Mesodermal cell (in vitro differentiated cells): ENCODE measurements around the gene C10orf90.
A peak's percentile ranks its signal among the peaks of the same experiment; 100 is the strongest.

Source experiments
- H3K27ac ChIP-seq: 2 replicates; pipeline ENCODE4 v1.7.0; 2013; ENCODE audit warnings: mild to moderate bottlenecking, low read depth, low read length, moderate library complexity; ENCODE audit not compliant: severe bottlenecking
- H3K36me3 ChIP-seq: 2 replicates; pipeline ENCODE4 v1.7.1; 2013; ENCODE audit warnings: mild to moderate bottlenecking, low read length, moderate library complexity; ENCODE audit not compliant: control insufficient read depth, insufficient read depth
- H3K4me1 ChIP-seq: one replicate; pipeline ENCODE4 v1.7.1; 2013; ENCODE audit warnings: mild to moderate bottlenecking, low read length; ENCODE audit not compliant: insufficient read depth, control insufficient read depth, poor library complexity, severe bottlenecking
- H3K4me3 ChIP-seq: 2 replicates; pipeline ENCODE4 v1.7.0; 2013; ENCODE audit warnings: low read length, control low read depth, mild to moderate bottlenecking; ENCODE audit not compliant: insufficient read depth, poor library complexity, severe bottlenecking; ENCODE audit errors: extremely low read depth
- H3K9me3 ChIP-seq: 2 replicates; pipeline ENCODE4 v1.7.1; 2013; ENCODE audit warnings: mild to moderate bottlenecking, low read length, moderate library complexity; ENCODE audit not compliant: control insufficient read depth
- WGBS, 2 experiments: methylation state at CpG; one replicate each; pipeline ENCODE4 v1.1.5; 2013; ENCODE audit warnings: missing lambda C conversion rate in 2 of 2; ENCODE audit not compliant: insufficient coverage in 2 of 2; 5-methylcytosine and 5-hydroxymethylcytosine counted together

The C10orf90 gene

DNA sequence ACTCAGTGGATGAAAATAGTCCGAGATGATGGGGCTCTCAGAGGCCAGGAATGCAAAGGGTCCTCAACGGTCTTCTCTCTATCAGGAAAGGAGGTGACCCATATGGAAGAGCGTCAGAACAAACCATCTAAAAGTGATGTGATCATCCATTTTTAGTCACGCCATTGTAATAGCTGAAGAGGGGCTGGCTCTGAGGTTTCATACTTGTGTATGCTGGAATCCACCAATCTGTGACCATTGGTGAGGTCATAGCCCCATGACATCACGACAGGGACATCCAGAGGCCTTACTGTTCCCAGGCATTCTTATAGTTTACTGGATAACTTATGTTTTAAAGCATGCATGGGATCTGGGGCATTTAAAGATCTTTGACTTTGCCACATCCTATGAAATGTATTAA lies 83.6 kb downstream of the C10orf90 start:
- H3K4me1 ChIP-seq = no peaks in the 10 kb centered on the region
- no peaks in the 10 kb centered on the region for H3K36me3 ChIP-seq
- no peak overlapping the region for H3K27ac ChIP-seq
- H3K9me3 ChIP-seq = no peaks in the 10 kb centered on the region
- H3K4me3 ChIP-seq = no peak overlapping the region
- 91 to 94% methylated on average over 5 of the region's 5 CpGs for WGBS, 2 experiments

DNA sequence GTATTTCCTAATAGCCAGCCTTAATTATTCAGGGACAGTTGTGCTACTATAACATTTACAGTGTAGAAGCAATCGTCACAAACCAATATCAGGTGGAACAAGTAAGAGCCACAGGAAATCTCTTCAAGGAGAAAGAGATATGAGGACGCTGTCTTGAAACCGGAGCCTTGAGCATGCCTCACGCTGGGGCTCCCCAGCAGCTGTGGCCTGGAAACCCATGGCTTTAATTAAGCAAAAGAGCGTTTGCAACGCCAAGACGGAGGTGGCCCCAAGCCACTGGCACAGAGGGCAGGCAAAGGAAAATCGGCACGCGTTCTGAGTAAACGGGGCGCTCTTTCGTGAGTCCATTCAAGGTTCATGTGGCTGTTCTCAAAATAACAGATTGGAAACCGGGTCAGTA lies 84.4 kb downstream of the C10orf90 start:
- Histone ChIP-seq H3K4me3 (no peak overlapping the region), H3K36me3 (no peaks in the 10 kb centered on the region), H3K4me1 (no peaks in the 10 kb centered on the region), H3K9me3 (no peaks in the 10 kb centered on the region), H3K27ac (no peak overlapping the region)
- 82 to 85% methylated on average over 13 of the region's 14 CpGs for WGBS, 2 experiments

DNA sequence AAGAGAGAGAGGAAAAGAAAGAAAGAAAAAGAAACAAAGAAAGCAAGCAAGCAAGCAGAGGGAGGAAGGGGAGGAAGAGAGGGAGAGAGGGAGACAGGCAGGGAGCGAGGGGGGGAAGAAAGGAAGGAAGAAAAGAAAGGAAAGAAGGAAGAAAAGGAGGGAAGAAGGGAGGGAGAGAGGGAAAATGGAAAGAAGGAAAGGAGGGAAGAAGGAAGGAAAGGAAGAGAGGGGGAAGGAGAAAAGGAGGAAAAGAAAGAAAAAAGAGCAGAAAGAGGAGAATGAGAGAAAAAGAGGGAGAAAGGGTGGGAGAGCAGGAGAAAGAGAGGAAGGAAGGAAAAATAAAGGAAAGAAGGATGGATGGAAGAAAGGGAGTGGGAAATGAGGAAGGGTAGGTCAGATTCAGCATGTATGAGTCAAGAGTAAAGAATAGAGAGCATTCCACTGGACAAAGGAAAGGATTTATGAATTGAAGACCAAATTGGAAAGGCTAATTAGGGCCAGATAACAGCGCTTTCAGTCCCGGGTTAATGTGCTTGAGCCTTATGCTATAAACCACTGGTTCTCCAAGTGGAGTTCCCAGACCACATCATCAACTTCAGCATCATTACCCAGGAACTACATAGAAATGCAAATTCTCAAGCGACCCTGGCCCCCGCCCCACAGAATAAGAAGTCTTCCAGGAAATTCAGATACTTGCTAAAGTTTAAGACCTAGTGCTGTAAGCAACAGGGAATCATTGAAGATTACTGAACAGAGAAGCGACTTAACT lies 85.1 kb downstream of the C10orf90 start:
- 85 to 98% methylated on average over 1 to 3 of the region's 6 CpGs for WGBS, 2 experiments
- H3K9me3 ChIP-seq = no peaks in the 10 kb centered on the region
- H3K4me3 ChIP-seq = no peak overlapping the region
- no peak overlapping the region for H3K27ac ChIP-seq
- no peaks in the 10 kb centered on the region for H3K36me3 ChIP-seq
- no peaks in the 10 kb centered on the region for H3K4me1 ChIP-seq

DNA sequence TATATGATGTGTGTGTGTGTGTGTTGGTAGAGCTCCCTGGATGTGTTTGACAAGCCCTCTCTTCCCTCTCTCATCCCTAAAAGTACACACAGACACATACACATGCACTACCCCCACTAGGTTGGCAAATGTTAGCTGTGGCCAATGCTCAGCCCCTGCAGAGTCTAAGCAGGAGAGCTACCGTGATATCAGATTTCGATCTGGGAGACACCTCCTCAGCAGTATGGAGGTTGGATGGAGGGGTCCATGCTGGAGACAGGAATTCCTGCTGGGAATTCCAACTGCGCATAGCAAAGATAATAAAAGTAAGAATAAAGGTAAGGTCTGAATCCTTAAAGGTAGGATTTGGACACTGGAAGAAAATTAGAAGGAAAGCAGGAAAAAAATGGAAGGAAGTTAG lies 85.7 kb downstream of the C10orf90 start:
- no peaks in the 10 kb centered on the region for H3K4me1 ChIP-seq
- WGBS, 2 experiments = 74 to 88% methylated on average over 3 of the region's 3 CpGs
- H3K9me3 ChIP-seq = no peaks in the 10 kb centered on the region
- no peak overlapping the region for H3K4me3 ChIP-seq
- no peaks in the 10 kb centered on the region for H3K36me3 ChIP-seq
- no peak overlapping the region for H3K27ac ChIP-seq

DNA sequence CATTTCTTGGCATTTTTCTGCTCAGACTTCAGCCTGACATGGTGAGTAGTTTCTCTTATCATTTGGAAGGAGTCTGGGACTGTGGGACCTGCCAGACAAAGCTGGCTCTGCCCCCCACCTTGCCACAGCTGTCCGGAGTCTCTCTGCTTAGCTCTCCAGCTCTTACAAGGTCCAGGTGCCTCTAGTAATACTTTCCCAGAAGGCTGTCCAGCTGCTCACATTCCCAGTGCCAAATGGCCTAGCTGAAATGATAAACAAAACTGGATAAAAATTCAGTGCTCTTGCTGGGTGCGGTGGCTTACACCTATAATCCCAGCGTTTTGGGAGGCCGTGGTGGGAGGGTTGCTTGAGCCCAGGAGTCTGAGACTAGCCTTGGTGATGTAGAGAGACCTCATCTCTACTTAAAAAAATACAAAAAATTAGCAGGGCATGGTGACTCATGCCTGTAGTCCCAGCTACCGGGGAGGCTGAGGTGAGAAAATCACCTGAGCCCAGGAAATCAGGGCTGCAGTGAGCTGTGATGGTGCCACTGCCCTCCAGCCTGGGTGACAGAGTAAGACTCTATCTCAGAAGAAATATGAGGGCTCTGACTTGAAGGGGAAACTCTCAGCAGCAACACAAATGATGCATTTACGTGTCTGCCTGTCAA lies 86.8 kb downstream of the C10orf90 start:
- Histone ChIP-seq H3K36me3 (no peaks in the 10 kb centered on the region), H3K4me1 (no peaks in the 10 kb centered on the region), H3K9me3 (no peaks in the 10 kb centered on the region), H3K4me3 (no peak overlapping the region), H3K27ac (no peak overlapping the region)
- WGBS, 2 experiments = 92 to 98% methylated on average over 3 to 6 of the region's 6 CpGs

- no peaks in the 10 kb centered on the region for H3K9me3 ChIP-seq
- no peaks in the 10 kb centered on the region for H3K4me1 ChIP-seq
- H3K36me3 ChIP-seq = no peaks in the 10 kb centered on the region
- no peak overlapping the region for H3K4me3 ChIP-seq
- WGBS, 2 experiments = 83 to 93% methylated on average over 7 of the region's 7 CpGs
- no peak overlapping the region for H3K27ac ChIP-seq
Measured at GRCh38 chr10:126581648-126582046, 88.8 kb downstream of the C10orf90 start.

GRCh38 chr10:126580873-126581647 lies 89.4 kb downstream of the C10orf90 start:
- WGBS, 2 experiments = 84 to 86% methylated on average over 10 of the region's 10 CpGs
- H3K4me3 ChIP-seq = no peak overlapping the region
- no peaks in the 10 kb centered on the region for H3K4me1 ChIP-seq
- H3K27ac ChIP-seq = no peak overlapping the region
- no peaks in the 10 kb centered on the region for H3K9me3 ChIP-seq
- H3K36me3 ChIP-seq = no peaks in the 10 kb centered on the region

DNA sequence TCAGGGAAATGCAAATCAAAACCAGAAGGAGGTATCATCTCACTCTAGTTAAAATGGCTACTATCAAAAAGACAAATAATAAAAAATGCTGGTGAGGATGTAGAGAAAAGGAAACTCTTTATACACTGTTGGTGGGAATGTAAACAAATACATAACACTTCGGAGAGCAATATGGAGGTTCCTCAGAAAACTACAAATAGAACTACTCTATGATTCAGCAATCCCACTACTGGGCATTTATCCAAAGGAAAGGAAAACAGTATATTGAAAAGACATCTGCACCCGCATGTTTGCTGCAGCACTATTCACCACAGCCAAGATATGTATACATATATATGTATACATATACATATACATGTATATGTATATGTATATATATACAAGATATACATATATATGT lies 94.2 kb downstream of the C10orf90 start:
- no CpG with 5 or more reads among the region's 2 CpGs for WGBS, 2 experiments
- Histone ChIP-seq H3K4me3 (no peak overlapping the region), H3K4me1 (no peaks in the 10 kb centered on the region), H3K36me3 (no peaks in the 10 kb centered on the region), H3K27ac (no peak overlapping the region), H3K9me3 (no peaks in the 10 kb centered on the region)

- Histone ChIP-seq H3K4me3 (no peak overlapping the region), H3K36me3 (no peaks in the 10 kb centered on the region), H3K27ac (no peak overlapping the region), H3K4me1 (peaks cover 16% of the 10 kb centered on the region), H3K9me3 (no peaks in the 10 kb centered on the region)
- 73 to 75% methylated on average over 5 to 8 of the region's 12 CpGs for WGBS, 2 experiments
Measured at GRCh38 chr10:126570621-126571602, 99.6 kb downstream of the C10orf90 start.

- H3K36me3 ChIP-seq = no peaks in the 10 kb centered on the region
- H3K9me3 ChIP-seq = no peaks in the 10 kb centered on the region
- H3K4me1 ChIP-seq = peaks cover 16% of the 10 kb centered on the region
- 86 to 88% methylated on average over 2 of the region's 4 CpGs for WGBS, 2 experiments
- H3K4me3 ChIP-seq = no peak overlapping the region
- peak overlapping the region; percentile 38 for H3K27ac ChIP-seq
Measured at GRCh38 chr10:126570245-126570570, 100.3 kb downstream of the C10orf90 start.
